B cell (primary cell): ENCODE measurements around the gene CELF2. TPM values are rescaled to one million over a fixed set of nuclear protein-coding genes. Genes with fewer than 3 reads are reported as not detected.

Experiments used
- ATAC-seq: fragments of 200-7000 bp; cut with Tn5 transposase; one replicate; pipeline ENCODE4 v1.10.0; 2021; ENCODE audit warnings: low read depth, mild to moderate bottlenecking, moderate number of reproducible peaks, moderate library complexity
- CTCF ChIA-PET: fragments of 350-600 bp; sonication (Branson Sonifier 250); formaldehyde crosslinking; loops from one replicate; lab custom pipeline; 2021; ENCODE audit warnings: antibody characterized with exemption, inconsistent platforms; lab: Charles Lee
- POLR2A ChIA-PET: fragments of 350-600 bp; sonication (Branson Sonifier 250); formaldehyde crosslinking; loops from one replicate; lab custom pipeline; 2021; ENCODE audit warnings: antibody characterized with exemption; lab: Charles Lee
- DNase-seq: peaks from one replicate; pipeline ENCODE4 v3.0.0; 2013
- H2AFZ ChIP-seq: 2 replicates; pipeline ENCODE4 v1.6.1; 2012; ENCODE audit warnings: mild to moderate bottlenecking, low read depth, low read length; ENCODE audit not compliant: insufficient read depth, poor library complexity, severe bottlenecking
- H3K27ac ChIP-seq, 2 donors: 1 replicate in 1 of 2; 2 replicates in 1 of 2; pipeline ENCODE4 v1.5.1; 2012 to 2013; ENCODE audit warnings: low read length in 2 of 2, mild to moderate bottlenecking in 2 of 2, moderate library complexity in 1 of 2
- H3K27me3 ChIP-seq, 4 experiments: fragments of 200-600 bp in 1 of 4; sonication (generic) in 1 of 4; replicated peaks in 1 of 4; 1 replicate in 2 of 4; 2 replicates in 2 of 4; pipeline versions ENCODE4 v1.6.1 to v1.7.0; 2013 to 2016; ENCODE audit warnings: low read length in 3 of 4, mild to moderate bottlenecking in 2 of 4, mixed read lengths in 1 of 4, moderate library complexity in 1 of 4; ENCODE audit not compliant: insufficient read depth in 4 of 4, control insufficient read depth in 3 of 4; ENCODE audit errors: control extremely low read depth in 1 of 4
- H3K36me3 ChIP-seq, 2 experiments: replicated peaks in 1 of 2; 1 replicate in 1 of 2; 2 replicates in 1 of 2; pipeline versions ENCODE4 v1.6.1 to v1.7.1; 2013; ENCODE audit warnings: low read length in 1 of 2; ENCODE audit not compliant: insufficient read depth in 2 of 2, control insufficient read depth in 1 of 2; ENCODE audit errors: control extremely low read depth in 1 of 2, extremely low read depth in 1 of 2
- H3K4me1 ChIP-seq, 2 donors: fragments of 200-600 bp in 1 of 2; sonication (generic) in 1 of 2; 1 replicate in 1 of 2; 2 replicates in 1 of 2; pipeline versions ENCODE4 v1.5.1 to v1.6.1; 2013 to 2017; ENCODE audit warnings: low read length in 2 of 2; ENCODE audit not compliant: control insufficient read depth in 2 of 2, insufficient read depth in 2 of 2
- H3K4me2 ChIP-seq: replicated peaks from 2 replicates; pipeline ENCODE3; 2012; ENCODE audit warnings: mild to moderate bottlenecking, low read depth, low read length; ENCODE audit not compliant: poor library complexity, severe bottlenecking
- H3K4me3 ChIP-seq, 5 experiments: fragments of 200-600 bp in 1 of 5; sonication (generic) in 1 of 5; 1 replicate in 3 of 5; 2 replicates in 2 of 5; pipeline versions ENCODE4 v1.5.1 to v1.7.0; 2011 to 2016; ENCODE audit warnings: low read length in 4 of 5, mild to moderate bottlenecking in 4 of 5, low read depth in 2 of 5, control low read depth in 1 of 5, moderate library complexity in 1 of 5; ENCODE audit not compliant: insufficient read depth in 1 of 5; ENCODE audit errors: control extremely low read depth in 1 of 5, extremely low read depth in 1 of 5
- H3K79me2 ChIP-seq: fragments of 200-600 bp; sonication (generic); one replicate; pipeline ENCODE4 v1.6.0; 2016; ENCODE audit warnings: low read length; ENCODE audit not compliant: control insufficient read depth, insufficient read depth
- H3K9ac ChIP-seq: fragments of 200-600 bp; sonication (generic); 2 replicates; pipeline ENCODE4 v1.6.1; 2017; ENCODE audit warnings: mild to moderate bottlenecking, low read length, moderate library complexity
- H3K9me3 ChIP-seq, 3 donors: one replicate each; pipeline versions ENCODE4 v1.6.1 to v1.7.1; 2013; ENCODE audit warnings: low read length in 2 of 3; ENCODE audit not compliant: control insufficient read depth in 2 of 3, insufficient read depth in 1 of 3; ENCODE audit errors: control extremely low read depth in 1 of 3
- H4K20me1 ChIP-seq: 2 replicates; pipeline ENCODE4 v1.6.0; 2012; ENCODE audit warnings: mild to moderate bottlenecking, low read length; ENCODE audit not compliant: insufficient read depth, control insufficient read depth, poor library complexity, severe bottlenecking
- H3K27ac Mint-ChIP-seq: one replicate; pipeline ENCODE4 v1.8.0; 2021; ENCODE audit warnings: mixed read lengths
- H3K27me3 Mint-ChIP-seq: one replicate; pipeline ENCODE4 v1.8.0; 2021; ENCODE audit warnings: mixed read lengths
- H3K4me1 Mint-ChIP-seq: one replicate; pipeline ENCODE4 v1.8.0; 2021; ENCODE audit warnings: mixed read lengths
- H3K4me3 Mint-ChIP-seq: one replicate; pipeline ENCODE4 v1.8.0; 2021; ENCODE audit warnings: mixed read lengths
- H3K9me3 Mint-ChIP-seq: one replicate; pipeline ENCODE4 v1.8.0; 2022; ENCODE audit warnings: mixed read lengths; ENCODE audit not compliant: insufficient read depth
- CTCF ChIP-seq: fragments of 200-600 bp; IDR thresholded peaks from one replicate; pipeline ENCODE4 v1.8.0; 2022; ENCODE audit warnings: antibody characterized with exemption, mild to moderate bottlenecking
- EZH2 ChIP-seq: IDR thresholded peaks from 2 replicates; pipeline ENCODE4 v1.6.1; 2012; ENCODE audit warnings: borderline replicate concordance, low read depth, mild to moderate bottlenecking, moderate library complexity, low read length; ENCODE audit not compliant: insufficient read depth, poor library complexity, severe bottlenecking
- WGBS: methylation state at CpG from one replicate; pipeline ENCODE4 v1.1.5; 2013; ENCODE audit warnings: missing lambda C conversion rate; ENCODE audit not compliant: insufficient coverage; 5-methylcytosine and 5-hydroxymethylcytosine counted together
- intact Hi-C: fragments of 100-400 bp; cut with micrococcal nuclease; formaldehyde crosslinking; loops from one replicate; pipeline ENCODE4 v1.10.0; 2022
- polyA plus RNA-seq: library from polyadenylated mRNA; depleted of rRNA; stranded (reverse); fragments of >200 nt; gene quantifications from 2 replicates; pipeline ENCODE4 v1.2.3, GENCODE V29; 2012
- total RNA-seq, 2 donors: library from RNA; stranded (reverse); fragments of 120-200 nt in 1 of 2; gene quantifications; 1 replicate in 1 of 2; 2 replicates in 1 of 2; pipeline versions ENCODE4 v1.2.3 to v1.2.4, GENCODE V29; 2013 to 2022

CELF2 gene
- total and polyA plus RNA-seq, 2 donors (not counting 1 experiment from before 2014, with no cell fraction given) = 59.5 to 112 TPM

GRCh38 chr10:11140963-11141362 is 123.3 kb downstream of the CELF2 start:
- Histone ChIP-seq H3K4me1 (peaks cover 40 to 44% of the 10 kb centered on the region in 2 donors), H3K79me2 (peaks cover 10% of the 10 kb centered on the region), H3K9ac (no peak overlapping the region), H3K27ac (peak overlapping the region in 1 of 2 donors; percentile 15), H3K27me3 (no peaks in the 10 kb centered on the region), H3K4me2 (no peak overlapping the region), H3K36me3 (no peaks in the 10 kb centered on the region), H3K9me3 (no peaks in the 10 kb centered on the region), H3K4me3 (no peak overlapping the region), H2AFZ (peak overlapping the region; percentile 24), H4K20me1 (no peaks in the 10 kb centered on the region)
- Mint-ChIP-seq H3K9me3 (no peaks in the 10 kb centered on the region), H3K4me3 (no peak overlapping the region), H3K27me3 (no peaks in the 10 kb centered on the region), H3K4me1 (peaks cover 45% of the 10 kb centered on the region), H3K27ac (no peak overlapping the region)
- intact Hi-C loops = no loop called here
- TF ChIP-seq CTCF (no peak), EZH2 (no peak)
- 8% methylated on average over 1 of the region's 6 CpGs for WGBS
- CTCF ChIA-PET = interaction anchor here (1.5 to 7.8 kb wide), 2 partner anchors 23 to 130 kb away, joined by 6 to 51 read pairs; no protein-coding TSS in a partner anchor
- DNase-seq (no peak), ATAC-seq (no peak)
- POLR2A ChIA-PET = no interaction called here

- Histone ChIP-seq H3K4me3 (no peak overlapping the region), H3K79me2 (peaks cover 10% of the 10 kb centered on the region), H4K20me1 (no peaks in the 10 kb centered on the region), H3K27me3 (no peaks in the 10 kb centered on the region), H3K9ac (no peak overlapping the region), H2AFZ (peak overlapping the region; percentile 24), H3K9me3 (no peaks in the 10 kb centered on the region), H3K4me1 (peaks cover 46 to 51% of the 10 kb centered on the region in 2 donors), H3K27ac (peak overlapping the region in 1 of 2 donors; percentile 15), H3K4me2 (no peak overlapping the region), H3K36me3 (no peaks in the 10 kb centered on the region)
- TF ChIP-seq EZH2 (no peak), CTCF (no peak)
- no peak overlapping the region for H3K4me3 Mint-ChIP-seq
- POLR2A ChIA-PET = no interaction called here
- WGBS = no CpG with 5 or more reads among the region's 3 CpGs
- peak overlapping the region; percentile 57 for H3K27ac Mint-ChIP-seq
- H3K9me3 Mint-ChIP-seq = no peaks in the 10 kb centered on the region
- intact Hi-C loops = no loop called here
- no peak for ATAC-seq
- DNase-seq = no peak
- H3K27me3 Mint-ChIP-seq = no peaks in the 10 kb centered on the region
- CTCF ChIA-PET = interaction anchor here (1.5 to 7.8 kb wide), 2 partner anchors 22 to 129 kb away, joined by 6 to 51 read pairs; no protein-coding TSS in a partner anchor
- H3K4me1 Mint-ChIP-seq = peaks cover 51% of the 10 kb centered on the region
Observed at GRCh38 chr10:11141571-11142091, 124.0 kb downstream of the CELF2 start.
